Activated CD8-positive, alpha-beta T cell treated with anti-CD3 and anti-CD28 coated beads for 36 hours (primary cell): Measurements from ENCODE around the gene TTYH3. TPM values are rescaled to one million over a fixed set of nuclear protein-coding genes. Genes with fewer than 3 reads are reported as not detected.
A peak's percentile ranks its signal among the peaks of the same experiment; 100 is the strongest.

Experiments used
- ATAC-seq: fragments of 200-7000 bp; cut with Tn5 transposase; one replicate; pipeline ENCODE4 v1.10.0; 2021; ENCODE audit warnings: mild to moderate bottlenecking, moderate library complexity
- CTCF ChIA-PET: fragments of 350-600 bp; sonication (Branson Sonifier 250); formaldehyde crosslinking; loops from one replicate; lab custom pipeline; 2021; ENCODE audit warnings: antibody characterized with exemption; lab: Charles Lee
- POLR2A ChIA-PET: fragments of 350-600 bp; sonication (Branson Sonifier 250); formaldehyde crosslinking; loops from one replicate; lab custom pipeline; 2021; ENCODE audit warnings: antibody characterized with exemption; lab: Charles Lee
- DNase-seq: peaks from one replicate; pipeline ENCODE4 v3.0.0-alpha.2; 2020
- H3K27ac Mint-ChIP-seq: one replicate; pipeline ENCODE4 v1.8.0; 2021; ENCODE audit warnings: mild to moderate bottlenecking, mixed read lengths
- H3K27me3 Mint-ChIP-seq: one replicate; pipeline ENCODE4 v1.8.0; 2021; ENCODE audit warnings: mixed read lengths
- H3K36me3 Mint-ChIP-seq: one replicate; pipeline ENCODE4 v1.8.0; 2021; ENCODE audit warnings: low read depth, mixed read lengths
- H3K4me1 Mint-ChIP-seq: one replicate; pipeline ENCODE4 v1.8.0; 2021; ENCODE audit warnings: low read depth, mixed read lengths
- H3K4me3 Mint-ChIP-seq: one replicate; pipeline ENCODE4 v1.8.0; 2021; ENCODE audit warnings: mild to moderate bottlenecking, moderate library complexity, mixed read lengths
- H3K9me3 Mint-ChIP-seq: one replicate; pipeline ENCODE4 v1.8.0; 2021; ENCODE audit warnings: mixed read lengths
- intact Hi-C: fragments of 100-400 bp; cut with micrococcal nuclease; formaldehyde crosslinking; loops from one replicate; pipeline ENCODE4 v1.10.0; 2022
- total RNA-seq, 2 experiments: library from RNA; stranded (reverse); gene quantifications; one replicate each; pipeline ENCODE4 v1.2.3, GENCODE V29; 2021
- TF ChIP-seq, protein P1 (sequence below): fragments of 200-600 bp; IDR thresholded peaks from one replicate; pipeline ENCODE4 v1.8.0; 2022; ENCODE audit warnings: antibody characterized with exemption, mild to moderate bottlenecking

TTYH3 gene
- total RNA-seq, 2 experiments from 2014 or later, result 30.3 to 32.3 TPM

GRCh38 chr7:2641406-2642393 lies 9.9 kb downstream of the TTYH3 start:
- CTCF ChIA-PET, result interaction anchor here (1.3 to 2.5 kb wide), 2 partner anchors 13 to 68 kb away, joined by 4 to 7 read pairs; no protein-coding TSS in a partner anchor

GRCh38 chr7:2643386-2644219 lies 11.8 kb downstream of the TTYH3 start:
- Mint-ChIP-seq H3K27me3 (no peaks in the 10 kb centered on the region), H3K4me1 (peaks cover 26% of the 10 kb centered on the region), H3K36me3 (no peaks in the 10 kb centered on the region), H3K27ac (no peak overlapping the region), H3K4me3 (no peak overlapping the region), H3K9me3 (no peaks in the 10 kb centered on the region)
- CTCF ChIA-PET, result interaction anchor here (1.0 to 2.5 kb wide), 5 partner anchors 11 to 160 kb away, joined by 3 to 7 read pairs (median 4); no protein-coding TSS in a partner anchor
- ATAC-seq, result no peak
- DNase-seq, result peak; percentile 50
- intact Hi-C loops, result no loop called here
- POLR2A ChIA-PET, result interaction anchor here (1.3 kb wide), 1 partner anchor 9 kb away, joined by 3 read pairs; no protein-coding TSS in a partner anchor
- TF ChIP-seq, protein P1, sequence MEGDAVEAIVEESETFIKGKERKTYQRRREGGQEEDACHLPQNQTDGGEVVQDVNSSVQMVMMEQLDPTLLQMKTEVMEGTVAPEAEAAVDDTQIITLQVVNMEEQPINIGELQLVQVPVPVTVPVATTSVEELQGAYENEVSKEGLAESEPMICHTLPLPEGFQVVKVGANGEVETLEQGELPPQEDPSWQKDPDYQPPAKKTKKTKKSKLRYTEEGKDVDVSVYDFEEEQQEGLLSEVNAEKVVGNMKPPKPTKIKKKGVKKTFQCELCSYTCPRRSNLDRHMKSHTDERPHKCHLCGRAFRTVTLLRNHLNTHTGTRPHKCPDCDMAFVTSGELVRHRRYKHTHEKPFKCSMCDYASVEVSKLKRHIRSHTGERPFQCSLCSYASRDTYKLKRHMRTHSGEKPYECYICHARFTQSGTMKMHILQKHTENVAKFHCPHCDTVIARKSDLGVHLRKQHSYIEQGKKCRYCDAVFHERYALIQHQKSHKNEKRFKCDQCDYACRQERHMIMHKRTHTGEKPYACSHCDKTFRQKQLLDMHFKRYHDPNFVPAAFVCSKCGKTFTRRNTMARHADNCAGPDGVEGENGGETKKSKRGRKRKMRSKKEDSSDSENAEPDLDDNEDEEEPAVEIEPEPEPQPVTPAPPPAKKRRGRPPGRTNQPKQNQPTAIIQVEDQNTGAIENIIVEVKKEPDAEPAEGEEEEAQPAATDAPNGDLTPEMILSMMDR, result peak; percentile 15

More at GRCh38 chr7:2641406-2642393, 9.9 kb downstream of the TTYH3 start:
- intact Hi-C loops, result no loop called here
- H3K27me3 Mint-ChIP-seq, result no peaks in the 10 kb centered on the region
- no peaks in the 10 kb centered on the region for H3K36me3 Mint-ChIP-seq
- DNase-seq (no peak), ATAC-seq (no peak)
- no peak overlapping the region for H3K4me3 Mint-ChIP-seq
- TF ChIP-seq, protein P1, result no peak
- H3K27ac Mint-ChIP-seq, result no peak overlapping the region
- peaks cover 24% of the 10 kb centered on the region for H3K4me1 Mint-ChIP-seq
- POLR2A ChIA-PET, result interaction anchor here (0.8 kb wide), 1 partner anchor 10 kb away, joined by 3 read pairs; the partner anchor contains the start of gene TTYH3
- H3K9me3 Mint-ChIP-seq, result no peaks in the 10 kb centered on the region

DNA sequence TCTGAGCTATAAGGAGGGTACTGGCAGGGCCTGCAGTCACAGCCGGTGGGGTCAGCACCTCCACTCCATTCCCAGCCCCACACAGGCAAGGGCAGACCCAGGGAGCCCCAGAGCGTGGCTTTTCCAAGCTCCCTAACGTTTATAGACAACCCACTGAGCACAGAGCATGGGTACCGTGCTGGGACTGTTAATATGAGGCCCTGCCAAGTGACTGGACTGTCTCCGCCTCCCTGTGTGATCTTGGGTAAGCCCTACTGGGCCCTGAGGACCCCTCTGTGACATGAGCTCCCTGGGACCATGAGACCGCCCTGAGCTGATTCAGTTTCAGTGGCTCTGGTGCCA lies 12.4 kb downstream of the TTYH3 start:
- Mint-ChIP-seq H3K4me1 (peaks cover 26% of the 10 kb centered on the region), H3K36me3 (no peaks in the 10 kb centered on the region), H3K27ac (peak overlapping the region; percentile 89), H3K9me3 (no peaks in the 10 kb centered on the region), H3K4me3 (no peak overlapping the region), H3K27me3 (no peaks in the 10 kb centered on the region)
- ChIA-PET CTCF (interaction anchor here (1.0 to 2.5 kb wide), 4 partner anchors 55 to 161 kb away, joined by 3 to 7 read pairs (median 3); no protein-coding TSS in a partner anchor), POLR2A (interaction anchor here (1.3 kb wide), 2 partner anchors 8 kb away, joined by 3 to 6 read pairs; no protein-coding TSS in a partner anchor)
- intact Hi-C loops, result no loop called here
- no peak for DNase-seq
- TF ChIP-seq, protein P1, result no peak
- ATAC-seq, result no peak

- no peak for DNase-seq
- H3K27ac Mint-ChIP-seq, result peak overlapping the region; percentile 89
Observed at GRCh38 chr7:2644562-2645273, 12.9 kb downstream of the TTYH3 start.

More at GRCh38 chr7:2644562-2645273, 12.9 kb downstream of the TTYH3 start:
- ChIA-PET CTCF (interaction anchor here (0.6 to 2.5 kb wide), 10 partner anchors 9 to 193 kb away, joined by 3 to 9 read pairs (median 4); no protein-coding TSS in a partner anchor), POLR2A (interaction anchor here (1.1 to 1.3 kb wide), 4 partner anchors 8 to 53 kb away, joined by 3 to 6 read pairs (median 4); no protein-coding TSS in a partner anchor)
- Mint-ChIP-seq H3K36me3 (no peaks in the 10 kb centered on the region), H3K4me3 (peak overlapping the region; percentile 64), H3K27me3 (no peaks in the 10 kb centered on the region), H3K4me1 (peaks cover 26% of the 10 kb centered on the region), H3K9me3 (no peaks in the 10 kb centered on the region)
- peak; percentile 82 for ATAC-seq
- intact Hi-C loops, result no loop called here
- TF ChIP-seq, protein P1, result no peak
